Measurements from ENCODE around the gene PNPO. TPM values are rescaled to one million over a fixed set of nuclear protein-coding genes. Genes with fewer than 3 reads are reported as not detected.

PNPO gene
- total RNA-seq, 3 donors from 2014 or later: 82.8 to 83.5 (median 83.2) TPM

GRCh38 chr17:47949946-47950345, 8.6 kb downstream of the PNPO start:
- Mint-ChIP-seq H3K4me3 (no peak overlapping the region), H3K27me3 (ENCODE audit: low read depth) (no peaks in the 10 kb centered on the region), H3K36me3 (ENCODE audit: insufficient read depth) (peaks cover 10% of the 10 kb centered on the region), H3K4me1 (ENCODE audit: low read depth) (peaks cover 30% of the 10 kb centered on the region), H3K9me3 (no peaks in the 10 kb centered on the region)
- no peak for DNase-seq
- no peak for ATAC-seq

GRCh38 chr17:47950448-47950847, 9.1 kb downstream of the PNPO start:
- Mint-ChIP-seq H3K27me3 (ENCODE audit: low read depth) (no peaks in the 10 kb centered on the region), H3K4me3 (no peak overlapping the region), H3K9me3 (no peaks in the 10 kb centered on the region), H3K36me3 (ENCODE audit: insufficient read depth) (peaks cover 9% of the 10 kb centered on the region), H3K4me1 (ENCODE audit: low read depth) (peaks cover 25% of the 10 kb centered on the region)
- DNase-seq (no peak), ATAC-seq (no peak)

GRCh38 chr17:47952171-47953021, 11.0 kb downstream of the PNPO start:
- Mint-ChIP-seq H3K36me3 (ENCODE audit: insufficient read depth) (peaks cover 9% of the 10 kb centered on the region), H3K4me3 (no peak overlapping the region), H3K9me3 (no peaks in the 10 kb centered on the region), H3K4me1 (ENCODE audit: low read depth) (peaks cover 17% of the 10 kb centered on the region), H3K27me3 (ENCODE audit: low read depth) (no peaks in the 10 kb centered on the region)
- DNase-seq: no peak
- no peak for ATAC-seq

- H3K4me1 Mint-ChIP-seq (ENCODE audit: low read depth): peaks cover 17% of the 10 kb centered on the region
- no peaks in the 10 kb centered on the region for H3K27me3 Mint-ChIP-seq (ENCODE audit: low read depth)
- DNase-seq: no peak
- peaks cover 6% of the 10 kb centered on the region for H3K36me3 Mint-ChIP-seq (ENCODE audit: insufficient read depth)
- no peak overlapping the region for H3K4me3 Mint-ChIP-seq
- no peak for ATAC-seq
- H3K9me3 Mint-ChIP-seq: no peaks in the 10 kb centered on the region
These were observed 12.5 kb downstream of the PNPO start for GRCh38 chr17:47953909-47954308.

GRCh38 chr17:47955497-47956461, 14.4 kb downstream of the PNPO start:
- H3K27me3 Mint-ChIP-seq (ENCODE audit: low read depth): no peaks in the 10 kb centered on the region
- H3K4me3 Mint-ChIP-seq: no peak overlapping the region
- peaks cover 2% of the 10 kb centered on the region for H3K36me3 Mint-ChIP-seq (ENCODE audit: insufficient read depth)
- H3K9me3 Mint-ChIP-seq: no peaks in the 10 kb centered on the region
- no peaks in the 10 kb centered on the region for H3K4me1 Mint-ChIP-seq (ENCODE audit: low read depth)
- no peak for ATAC-seq
- DNase-seq: no peak

GRCh38 chr17:47956791-47957590, 15.6 kb downstream of the PNPO start:
- no peak overlapping the region for H3K4me3 Mint-ChIP-seq
- no peaks in the 10 kb centered on the region for H3K27me3 Mint-ChIP-seq (ENCODE audit: low read depth)
- peaks cover 2% of the 10 kb centered on the region for H3K36me3 Mint-ChIP-seq (ENCODE audit: insufficient read depth)
- no peaks in the 10 kb centered on the region for H3K4me1 Mint-ChIP-seq (ENCODE audit: low read depth)
- no peaks in the 10 kb centered on the region for H3K9me3 Mint-ChIP-seq
- no peak for ATAC-seq
- no peak for DNase-seq

- Mint-ChIP-seq H3K36me3 (ENCODE audit: insufficient read depth) (peaks cover 2% of the 10 kb centered on the region), H3K4me1 (ENCODE audit: low read depth) (no peaks in the 10 kb centered on the region), H3K27me3 (ENCODE audit: low read depth) (no peaks in the 10 kb centered on the region), H3K4me3 (no peak within 1 kb of the TSS), H3K9me3 (no peaks in the 10 kb centered on the region)
- DNase-seq (no peak), ATAC-seq (no peak)
These were observed 16.5 kb downstream of the PNPO start, which contains the start of gene PRR15L for GRCh38 chr17:47957591-47958490. Gene PRR15L (minus strand): TSS chr17:47957883. CDS start chr17:47953234, 4,649 bp downstream.

GRCh38 chr17:47959825-47960655, 18.7 kb downstream of the PNPO start:
- no peak for DNase-seq
- Mint-ChIP-seq H3K4me3 (no peak overlapping the region), H3K9me3 (no peaks in the 10 kb centered on the region), H3K4me1 (ENCODE audit: low read depth) (no peaks in the 10 kb centered on the region), H3K36me3 (ENCODE audit: insufficient read depth) (no peaks in the 10 kb centered on the region), H3K27me3 (ENCODE audit: low read depth) (no peaks in the 10 kb centered on the region)
- no peak for ATAC-seq

- ATAC-seq: no peak
- no peaks in the 10 kb centered on the region for H3K36me3 Mint-ChIP-seq (ENCODE audit: insufficient read depth)
- H3K4me1 Mint-ChIP-seq (ENCODE audit: low read depth): no peaks in the 10 kb centered on the region
- DNase-seq: no peak
- no peaks in the 10 kb centered on the region for H3K27me3 Mint-ChIP-seq (ENCODE audit: low read depth)
- H3K4me3 Mint-ChIP-seq: no peak overlapping the region
- no peaks in the 10 kb centered on the region for H3K9me3 Mint-ChIP-seq
These were observed 20.0 kb downstream of the PNPO start for GRCh38 chr17:47961406-47961805.

GRCh38 chr17:47962901-47963300, 21.5 kb downstream of the PNPO start:
- no peaks in the 10 kb centered on the region for H3K9me3 Mint-ChIP-seq
- no peaks in the 10 kb centered on the region for H3K4me1 Mint-ChIP-seq (ENCODE audit: low read depth)
- ATAC-seq (no peak), DNase-seq (no peak)
- no peak overlapping the region for H3K4me3 Mint-ChIP-seq
- H3K27me3 Mint-ChIP-seq (ENCODE audit: low read depth): no peaks in the 10 kb centered on the region
- no peaks in the 10 kb centered on the region for H3K36me3 Mint-ChIP-seq (ENCODE audit: insufficient read depth)

- peaks cover 4% of the 10 kb centered on the region for H3K4me1 Mint-ChIP-seq (ENCODE audit: low read depth)
- H3K36me3 Mint-ChIP-seq (ENCODE audit: insufficient read depth): no peaks in the 10 kb centered on the region
- ATAC-seq (no peak), DNase-seq (no peak)
- H3K4me3 Mint-ChIP-seq: no peak overlapping the region
- no peaks in the 10 kb centered on the region for H3K9me3 Mint-ChIP-seq
- H3K27me3 Mint-ChIP-seq (ENCODE audit: low read depth): no peaks in the 10 kb centered on the region
These were observed 23.5 kb downstream of the PNPO start for GRCh38 chr17:47964856-47965255.

GRCh38 chr17:47966079-47966519, 24.7 kb downstream of the PNPO start:
- DNase-seq (no peak), ATAC-seq (no peak)
- H3K9me3 Mint-ChIP-seq: no peaks in the 10 kb centered on the region
- H3K4me1 Mint-ChIP-seq (ENCODE audit: low read depth): peaks cover 13% of the 10 kb centered on the region
- H3K36me3 Mint-ChIP-seq (ENCODE audit: insufficient read depth): no peaks in the 10 kb centered on the region
- no peak overlapping the region for H3K4me3 Mint-ChIP-seq
- no peaks in the 10 kb centered on the region for H3K27me3 Mint-ChIP-seq (ENCODE audit: low read depth)
